GM19238 (cell line): ENCODE results near the gene PRKG1.
"Not testable (repeated sequence)": the region's sequence is repeated elsewhere in the genome, so short reads cannot be mapped to it uniquely, and the experiment has no call there.

Source experiments
- DNase-seq: peaks from one replicate; pipeline ENCODE4 v3.0.0; 2011; ENCODE audit warnings: low spot score; ENCODE audit not compliant: insufficient read length

Gene PRKG1

GRCh38 chr10:52239771-52240170, 1165.5 kb downstream of the PRKG1 start:
- DNase-seq: no peak

- no peak for DNase-seq
Measured at GRCh38 chr10:52245547-52245946, 1171.3 kb downstream of the PRKG1 start.

GRCh38 chr10:52247929-52248328, 1173.6 kb downstream of the PRKG1 start:
- DNase-seq: not testable (repeated sequence)

- no peak for DNase-seq
Measured at GRCh38 chr10:52248697-52249306, 1174.5 kb downstream of the PRKG1 start.

- DNase-seq: no peak
Measured at GRCh38 chr10:52249850-52250395, 1175.6 kb downstream of the PRKG1 start.

- no peak for DNase-seq
Measured at GRCh38 chr10:52250510-52250909, 1176.2 kb downstream of the PRKG1 start.

GRCh38 chr10:52252307-52252706, 1178.0 kb downstream of the PRKG1 start:
- DNase-seq: no peak

GRCh38 chr10:52256832-52257691, 1182.8 kb downstream of the PRKG1 start:
- peak; percentile 7 for DNase-seq

GRCh38 chr10:52257692-52258075, 1183.4 kb downstream of the PRKG1 start:
- DNase-seq: no peak

GRCh38 chr10:52258799-52259425, 1184.6 kb downstream of the PRKG1 start:
- DNase-seq: no peak

GRCh38 chr10:52259426-52259812, 1185.1 kb downstream of the PRKG1 start:
- no peak for DNase-seq

GRCh38 chr10:52261362-52261761, 1187.1 kb downstream of the PRKG1 start:
- DNase-seq: no peak

- DNase-seq: no peak
Measured at GRCh38 chr10:52265131-52265926, 1191.0 kb downstream of the PRKG1 start.

- no peak for DNase-seq
Measured at GRCh38 chr10:52266858-52267257, 1192.6 kb downstream of the PRKG1 start.

GRCh38 chr10:52268790-52269189, 1194.5 kb downstream of the PRKG1 start:
- DNase-seq: no peak

- no peak for DNase-seq
Measured at GRCh38 chr10:52269233-52269632, 1194.9 kb downstream of the PRKG1 start.

GRCh38 chr10:52276163-52276562, 1201.9 kb downstream of the PRKG1 start:
- DNase-seq: no peak

- no peak for DNase-seq
Measured at GRCh38 chr10:52276986-52277385, 1202.7 kb downstream of the PRKG1 start.

GRCh38 chr10:52279546-52279945, 1205.3 kb downstream of the PRKG1 start:
- no peak for DNase-seq

- DNase-seq: no peak
Measured at GRCh38 chr10:52280051-52280450, 1205.8 kb downstream of the PRKG1 start.

GRCh38 chr10:52283174-52283573, 1208.9 kb downstream of the PRKG1 start:
- no peak for DNase-seq
